C1 segment of cervical spinal cord (tissue), 14 donors: ENCODE data around the gene MTR.

ENCODE experiments used
- DNase-seq, 14 donors: peaks; one replicate each; lab custom pipeline; 2025; lab: John Stamatoyannopoulos, UW

MTR gene

DNA sequence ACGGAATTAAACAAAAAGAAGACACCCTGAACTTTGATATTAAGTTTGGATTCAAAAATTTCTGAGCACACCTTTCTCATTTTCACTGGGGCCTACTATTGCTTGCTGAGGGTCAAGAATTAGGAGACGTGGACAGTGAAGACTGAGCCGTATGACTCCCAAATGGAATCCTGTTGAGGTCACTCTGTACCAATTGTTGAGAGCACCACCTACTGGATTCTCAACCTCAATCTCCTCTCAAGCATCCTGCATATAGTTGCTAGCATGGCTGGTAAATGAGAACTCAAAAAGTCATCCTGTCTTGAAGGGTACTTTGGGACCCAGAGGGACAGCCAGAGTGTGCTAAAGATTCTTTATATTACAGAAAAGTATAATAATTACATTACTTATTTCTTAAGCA lies 20.2 kb upstream of the MTR start:
- no peak for DNase-seq

DNA sequence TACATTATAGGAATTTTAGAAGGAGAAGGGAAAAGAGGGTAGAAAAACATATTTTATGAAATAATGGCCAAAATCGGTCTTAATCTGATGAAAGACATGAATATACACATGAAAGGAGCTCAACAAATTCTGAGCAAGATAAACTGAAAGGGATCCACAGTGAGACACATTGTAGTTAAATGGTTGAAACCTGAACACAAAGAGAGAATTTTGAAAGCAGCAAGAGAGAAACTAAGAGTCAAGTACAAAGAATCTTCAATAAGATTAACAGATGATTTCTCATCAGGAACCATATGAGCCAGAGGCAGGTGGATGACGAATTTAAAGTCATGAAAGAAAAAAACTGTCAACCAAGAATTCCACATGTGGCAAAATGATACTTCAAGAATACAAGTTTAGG lies 15.8 kb upstream of the MTR start:
- no peak for DNase-seq

DNA sequence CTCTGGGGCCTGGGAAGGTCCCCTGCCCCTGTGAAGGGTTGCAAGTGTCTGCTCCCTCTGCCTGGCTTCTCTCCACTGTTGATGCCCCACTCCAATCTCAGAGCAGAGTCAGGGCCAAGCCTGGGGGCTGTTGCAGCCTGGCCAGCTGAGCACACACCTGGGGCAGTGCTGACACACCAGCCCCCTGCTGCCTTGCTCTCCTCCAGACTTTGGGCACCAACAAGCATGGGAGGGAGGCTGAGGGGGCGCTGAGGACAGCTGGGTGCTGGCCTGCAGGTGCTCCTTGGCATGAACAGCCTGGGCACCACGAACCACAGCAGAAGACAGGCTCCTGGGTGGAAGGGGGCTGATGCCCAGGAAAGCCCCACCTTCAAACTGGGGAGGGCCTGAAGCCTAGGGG lies 9.6 kb upstream of the MTR start:
- DNase-seq: no peak

DNA sequence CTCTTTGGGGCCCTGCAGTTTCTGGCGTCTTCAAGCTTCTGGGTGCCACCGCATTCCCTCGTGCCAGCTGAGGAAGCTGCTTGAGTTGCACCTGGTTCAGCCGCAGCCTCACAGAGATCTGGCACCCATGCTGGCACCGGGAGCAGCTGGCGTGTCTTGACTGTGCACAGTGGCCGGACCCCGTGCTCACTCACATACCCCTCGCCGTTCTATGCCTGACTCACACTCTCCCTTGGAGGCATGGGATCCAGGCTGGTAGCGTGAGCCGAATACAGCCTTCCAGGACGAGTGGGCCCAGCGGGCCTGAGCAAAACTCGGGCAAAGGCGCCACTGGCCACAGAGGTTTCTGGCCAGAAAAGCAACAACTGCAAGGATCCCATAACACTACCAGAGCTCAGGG lies 8.6 kb upstream of the MTR start:
- DNase-seq: no peak

DNA sequence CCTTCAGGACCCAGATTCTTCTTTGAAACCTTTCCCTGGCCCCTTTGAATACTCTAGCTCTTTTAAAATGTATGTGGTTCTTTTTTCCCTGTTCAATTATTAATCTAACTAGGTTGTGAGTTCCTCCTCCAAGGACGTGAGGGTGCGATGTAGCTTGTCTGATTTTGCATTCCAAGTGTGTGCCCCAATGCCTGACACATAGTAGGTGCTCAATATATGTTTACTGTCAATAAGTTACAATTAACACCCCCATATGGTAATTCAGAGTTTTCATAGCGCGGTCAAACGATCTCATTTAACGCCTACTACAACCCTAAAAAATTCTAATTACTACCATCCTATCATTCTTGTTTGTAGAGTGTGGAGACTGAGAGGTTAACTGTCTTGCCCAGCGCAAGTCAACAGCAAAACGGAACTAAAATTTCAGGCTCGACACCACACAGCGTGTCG lies 482 bp upstream of the MTR start:
- no peak for DNase-seq

DNA sequence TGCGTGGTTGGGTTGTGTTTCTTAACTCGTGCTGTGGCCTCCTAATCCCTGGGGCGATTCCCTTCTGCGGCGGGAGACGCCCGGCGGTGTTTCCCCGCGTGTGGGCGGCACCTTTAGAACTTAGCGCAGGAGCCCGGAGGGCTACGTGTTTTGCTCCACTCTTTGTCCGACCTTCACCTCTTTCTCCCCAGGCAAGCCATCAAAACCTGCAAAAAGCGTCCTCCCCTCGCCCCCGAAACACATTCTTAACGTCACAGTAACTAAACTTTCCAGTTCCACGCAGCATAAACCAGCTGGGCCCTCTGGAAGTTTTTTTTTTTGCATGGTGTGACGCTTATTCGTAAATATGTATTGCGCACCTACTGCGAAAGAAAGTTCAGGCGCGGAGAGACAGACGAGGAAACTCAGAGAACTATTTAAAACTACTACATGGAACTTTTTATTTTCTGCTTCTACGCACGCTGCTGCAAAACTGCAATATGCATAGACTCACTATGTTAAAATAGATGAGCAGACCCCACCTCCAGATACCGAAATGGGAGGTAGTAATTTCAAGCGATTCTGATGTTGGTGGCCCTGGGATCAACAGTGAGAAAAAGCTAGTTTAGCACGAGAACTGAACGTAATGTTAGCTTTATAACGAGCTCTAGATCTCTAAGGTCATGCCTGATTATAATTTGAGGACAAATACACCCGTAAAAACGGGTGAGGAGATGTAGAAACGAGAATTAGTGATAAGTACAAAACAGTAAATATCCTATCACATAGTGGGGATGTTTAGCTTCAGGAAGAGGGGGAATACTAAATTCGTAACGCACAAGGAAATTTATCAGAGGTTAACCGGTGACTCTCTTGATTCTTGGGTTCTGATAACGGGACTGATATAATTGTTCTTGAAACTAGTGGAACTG lies 920 bp downstream of the MTR start:
- DNase-seq: peak in 4 of 14 donors; percentile 16 to 50 (median 34)

DNA sequence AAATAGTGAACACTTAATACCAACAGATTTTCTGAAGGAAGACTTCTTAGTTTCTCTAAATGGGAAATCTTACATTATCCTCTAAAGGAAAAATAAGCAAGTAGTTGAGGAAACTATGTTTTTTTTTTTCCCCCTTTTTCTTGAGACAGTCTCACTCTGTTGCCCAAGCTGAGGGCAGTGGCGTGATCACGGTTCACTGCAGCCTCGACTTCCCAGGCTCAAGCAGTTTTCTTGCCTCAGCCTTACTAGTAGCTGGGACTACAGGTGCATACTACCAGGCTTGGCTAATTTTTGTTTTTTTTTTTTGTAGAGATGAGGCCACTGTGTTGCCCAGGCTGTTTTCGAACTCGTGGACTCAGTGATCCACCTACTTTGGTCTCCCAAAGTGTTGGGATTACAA lies 3.9 kb downstream of the MTR start:
- no peak for DNase-seq

DNA sequence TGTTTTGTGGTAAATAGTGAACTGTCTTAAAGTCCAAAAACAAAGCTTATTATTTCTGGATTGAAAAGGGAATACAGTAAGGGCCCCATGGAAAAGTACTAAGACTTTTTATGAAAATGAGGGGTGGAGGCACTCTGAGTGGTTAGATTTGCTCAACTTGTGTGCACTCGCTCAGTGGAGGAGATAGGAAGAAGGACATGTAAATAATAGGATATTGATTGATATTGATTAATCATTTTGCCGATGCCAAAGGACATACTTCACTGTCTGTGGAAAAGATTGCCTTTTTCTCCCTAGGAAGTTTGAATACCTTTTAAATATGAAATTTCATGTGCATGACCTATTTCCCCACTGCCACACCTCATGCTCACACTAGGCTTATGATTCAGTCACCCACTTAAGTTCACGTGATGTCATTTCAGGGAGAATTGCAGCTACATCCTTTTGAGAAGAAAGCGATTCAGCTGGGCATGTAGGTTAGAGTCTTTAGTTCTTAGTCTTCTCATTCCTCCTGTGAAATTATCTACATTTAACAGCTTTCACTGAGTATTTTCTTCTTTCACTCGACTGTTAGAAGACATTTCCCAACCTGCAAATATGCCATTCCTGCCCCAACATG lies 5.0 kb downstream of the MTR start:
- DNase-seq: no peak

DNA sequence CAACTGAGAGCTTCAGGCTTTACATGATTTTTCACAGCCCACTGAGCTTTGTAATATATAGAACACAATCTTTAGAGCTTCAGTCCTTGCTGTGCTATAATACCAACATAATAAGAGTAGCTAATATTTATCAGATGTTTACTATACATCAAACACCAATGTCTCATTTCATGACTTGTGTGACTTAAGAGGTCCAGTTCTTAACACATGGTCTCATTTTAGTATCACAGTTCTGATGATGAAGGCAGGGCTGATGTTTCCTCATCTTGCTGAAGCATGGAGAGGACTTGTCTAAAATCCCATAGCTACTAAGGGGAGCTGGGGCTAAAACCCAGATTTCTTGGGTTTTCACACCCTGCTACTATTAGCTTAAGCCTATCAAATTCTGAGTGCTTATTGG lies 5.5 kb downstream of the MTR start:
- no peak for DNase-seq

DNA sequence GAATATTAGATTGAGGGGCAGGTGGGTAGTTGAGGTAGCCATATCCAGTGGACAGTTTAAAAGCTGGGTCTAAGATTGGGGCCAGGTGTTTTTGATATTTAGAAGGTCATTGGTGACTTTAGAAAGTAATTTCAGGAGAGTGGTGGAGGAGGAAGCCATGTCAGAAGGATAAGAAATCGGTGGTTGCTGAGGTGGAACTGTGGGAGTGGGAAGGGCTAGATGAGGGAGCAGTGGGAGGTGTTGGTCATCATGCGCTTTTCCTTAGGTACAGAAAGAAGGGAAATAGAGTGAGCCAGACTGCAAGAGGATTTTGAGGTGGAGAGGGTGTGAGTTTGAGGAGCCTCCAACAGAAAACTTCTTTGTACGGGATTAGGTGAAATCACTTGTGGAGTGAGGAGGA lies 7.2 kb downstream of the MTR start:
- no peak for DNase-seq

DNA sequence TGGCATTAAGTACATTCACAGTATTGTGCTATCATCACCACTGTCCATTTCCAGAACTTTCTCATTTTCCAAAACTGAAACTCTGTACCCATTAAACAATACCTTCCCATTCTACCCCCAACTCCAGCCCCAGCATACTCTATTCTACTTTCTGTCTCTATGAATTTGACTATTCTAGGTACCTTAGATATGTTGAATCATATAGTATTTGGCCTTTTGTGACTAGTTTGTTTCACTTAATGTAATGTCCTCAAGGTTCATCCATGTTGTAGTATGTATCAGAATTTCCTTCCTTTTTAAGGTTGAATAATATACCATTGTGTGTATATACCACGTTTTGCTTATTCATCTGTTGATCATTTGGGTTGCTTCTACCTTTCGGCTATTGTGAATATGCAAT lies 11.5 kb downstream of the MTR start:
- DNase-seq: no peak

DNA sequence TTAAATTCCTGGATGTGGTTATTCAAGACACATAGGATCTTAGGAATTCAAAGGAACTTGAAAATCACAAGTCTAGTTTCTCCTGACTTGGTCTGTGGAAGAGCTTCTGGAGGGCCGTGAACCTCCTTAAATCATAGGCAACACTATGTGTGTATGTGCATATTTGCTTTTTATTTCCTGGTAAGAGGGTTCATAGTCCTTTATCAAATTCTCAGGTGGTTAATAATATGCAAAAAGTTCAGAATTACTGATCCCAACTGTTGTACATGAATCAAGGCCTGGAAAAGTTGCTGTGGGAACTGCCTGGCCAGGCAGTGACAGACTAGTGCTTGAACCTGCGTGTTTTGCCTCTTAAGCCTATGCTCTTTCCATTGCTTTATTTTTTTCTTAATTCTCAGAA lies 12.9 kb downstream of the MTR start:
- no peak for DNase-seq

DNA sequence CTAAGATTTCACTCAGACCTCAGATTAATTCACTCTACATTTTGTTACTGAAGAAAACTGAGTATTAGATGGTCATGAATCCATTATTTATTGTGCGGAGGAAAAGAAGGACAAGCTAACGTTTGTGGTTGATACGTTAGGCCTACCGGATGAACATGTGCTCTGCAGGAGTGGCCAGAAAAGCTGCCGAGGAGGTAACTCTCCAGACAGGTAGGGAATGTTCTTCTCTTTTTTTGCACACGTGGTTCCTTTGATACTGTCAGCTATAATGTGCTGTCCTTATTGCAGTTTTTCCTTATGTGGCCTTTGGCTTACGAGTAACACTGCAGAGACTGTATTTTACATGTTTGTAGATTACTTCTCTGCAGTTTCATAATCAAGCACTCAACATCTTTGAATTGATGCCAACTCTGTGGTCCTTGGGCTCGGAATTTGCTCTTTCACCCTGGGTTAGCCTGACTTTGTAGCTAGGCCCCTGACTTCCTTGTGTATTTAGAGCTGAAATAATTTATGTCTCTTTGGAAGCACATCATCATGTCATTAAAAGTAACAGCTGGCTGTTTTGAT lies 13.6 kb downstream of the MTR start:
- DNase-seq: no peak

DNA sequence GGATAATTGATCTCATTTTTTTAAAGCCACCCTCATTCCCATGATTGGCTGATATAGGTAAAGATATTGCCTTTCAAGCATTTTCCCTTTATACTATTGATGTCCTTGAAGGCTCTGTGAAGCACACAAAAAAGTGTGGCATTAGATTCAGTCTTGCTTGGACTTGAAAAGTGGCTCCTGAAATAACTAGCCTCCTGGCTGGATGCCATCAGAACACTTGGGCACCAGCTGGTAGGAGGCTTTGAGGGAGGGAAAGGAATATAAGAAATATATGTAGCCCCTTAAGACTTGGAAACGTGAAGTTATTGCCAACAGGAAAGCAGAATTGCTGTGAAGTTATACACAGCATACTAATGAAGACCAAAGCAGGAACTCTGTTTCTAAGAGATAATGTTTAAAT lies 14.1 kb downstream of the MTR start:
- DNase-seq: no peak

DNA sequence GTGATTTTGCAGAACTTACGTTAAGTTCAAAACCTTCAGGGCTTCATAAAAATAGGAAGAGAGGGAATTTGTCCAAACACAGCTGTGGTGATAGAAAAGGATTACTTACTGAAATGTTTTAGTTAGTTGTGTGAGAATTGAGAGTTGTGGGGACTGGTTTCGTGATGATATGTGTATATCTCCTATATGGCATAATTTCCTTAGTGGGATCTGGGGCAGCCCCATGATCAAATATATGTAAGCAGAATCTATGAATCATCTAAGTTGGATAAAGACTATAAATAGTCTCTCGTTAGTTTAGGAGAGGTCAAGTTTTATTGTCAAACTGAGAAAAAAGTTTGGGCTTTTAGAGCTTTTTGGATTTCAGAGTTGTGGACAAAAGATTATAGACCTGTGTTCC lies 14.9 kb downstream of the MTR start:
- no peak for DNase-seq

DNA sequence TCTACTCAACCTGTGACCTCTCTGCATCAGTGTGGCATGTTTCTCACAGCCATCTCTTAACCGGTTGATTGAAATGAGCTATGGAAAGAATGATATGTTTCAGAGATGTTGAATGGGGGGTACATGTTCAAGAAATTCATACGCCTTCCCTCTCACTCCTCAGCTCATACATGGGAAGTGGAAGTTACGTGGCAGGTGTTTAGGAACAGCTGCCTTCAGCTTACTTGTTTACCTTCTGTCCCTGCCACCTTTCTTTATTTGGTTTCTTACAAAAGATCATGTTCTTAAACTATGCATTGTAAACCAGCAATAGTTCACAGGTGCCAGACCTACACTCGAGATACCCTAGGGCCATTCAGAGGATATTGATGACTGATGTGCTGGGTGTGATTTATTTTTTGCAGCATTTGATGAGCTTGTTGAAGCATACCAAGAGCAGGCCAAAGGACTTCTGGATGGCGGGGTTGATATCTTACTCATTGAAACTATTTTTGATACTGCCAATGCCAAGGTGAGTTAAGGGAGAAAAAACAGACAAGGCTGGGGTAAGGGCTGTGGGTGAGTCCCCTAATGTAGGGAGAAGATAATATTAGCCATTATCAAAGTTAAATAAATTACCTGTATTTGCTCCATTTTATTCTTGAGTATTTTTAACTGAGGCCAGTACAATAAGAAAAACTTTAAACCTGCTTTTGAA lies 17.4 kb downstream of the MTR start:
- DNase-seq: no peak

DNA sequence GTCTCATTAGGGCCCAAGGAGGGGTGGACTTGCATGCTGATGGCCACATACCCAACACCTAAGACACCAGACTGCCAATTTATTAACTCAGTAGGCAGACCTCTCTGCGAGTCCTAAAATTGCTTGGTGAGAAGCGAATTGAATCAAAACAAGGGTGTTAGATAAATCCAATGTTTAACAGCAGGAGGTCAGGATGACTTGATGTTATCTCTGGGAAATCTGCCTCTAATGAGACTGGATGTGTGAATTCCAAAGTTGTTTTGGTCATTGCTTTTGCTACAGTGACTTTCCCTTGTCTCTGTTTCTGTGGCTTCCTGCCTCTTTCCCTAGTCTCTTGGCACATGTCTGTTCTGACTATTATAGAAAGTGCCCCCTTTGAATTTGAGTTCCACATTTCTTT lies 20.8 kb downstream of the MTR start:
- DNase-seq: no peak

DNA sequence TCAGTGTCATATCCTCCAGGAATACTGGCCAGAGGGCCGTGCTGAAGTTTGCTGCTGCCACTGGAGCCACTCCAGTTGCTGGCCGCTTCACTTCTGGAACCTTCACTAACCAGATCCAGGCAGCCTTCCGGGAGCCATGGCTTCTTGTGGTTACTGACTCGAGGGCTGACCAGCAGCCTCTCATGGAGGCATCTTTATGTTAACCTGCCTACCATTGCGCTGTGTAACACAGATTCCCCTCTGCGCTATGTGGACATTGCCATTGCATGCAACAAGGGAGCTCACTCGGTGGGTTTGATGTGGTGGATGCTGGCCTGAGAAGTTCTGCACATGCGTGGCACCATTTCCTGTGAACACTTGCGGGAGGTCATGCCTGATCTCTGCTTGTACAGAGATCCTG lies 24.8 kb downstream of the MTR start:
- no peak for DNase-seq

DNA sequence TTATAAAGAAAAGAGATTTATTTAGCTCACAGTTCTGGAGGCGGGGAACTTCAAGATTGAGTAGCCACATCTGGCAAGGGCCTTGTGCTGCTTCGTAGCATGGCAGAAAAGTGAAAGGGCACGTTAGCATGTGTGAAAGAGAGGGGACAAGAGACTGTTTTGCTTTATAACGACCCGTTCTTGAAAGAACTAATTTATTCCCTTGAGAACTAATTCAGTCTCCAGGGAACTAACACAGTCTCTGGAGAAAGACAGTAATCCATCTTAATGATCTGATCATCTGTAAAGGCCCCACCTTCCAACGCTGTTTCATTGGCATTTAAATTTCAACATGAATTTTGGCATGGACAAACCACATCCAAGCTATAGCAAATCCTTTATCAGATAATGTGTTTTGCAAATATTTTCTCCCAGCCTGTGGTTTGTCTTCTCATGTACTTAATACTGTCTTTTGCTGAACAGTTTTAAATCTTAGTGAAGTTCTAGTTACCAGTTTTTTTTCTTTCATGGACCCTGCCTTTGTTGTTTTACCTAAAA lies 26.1 kb downstream of the MTR start:
- DNase-seq: no peak

DNA sequence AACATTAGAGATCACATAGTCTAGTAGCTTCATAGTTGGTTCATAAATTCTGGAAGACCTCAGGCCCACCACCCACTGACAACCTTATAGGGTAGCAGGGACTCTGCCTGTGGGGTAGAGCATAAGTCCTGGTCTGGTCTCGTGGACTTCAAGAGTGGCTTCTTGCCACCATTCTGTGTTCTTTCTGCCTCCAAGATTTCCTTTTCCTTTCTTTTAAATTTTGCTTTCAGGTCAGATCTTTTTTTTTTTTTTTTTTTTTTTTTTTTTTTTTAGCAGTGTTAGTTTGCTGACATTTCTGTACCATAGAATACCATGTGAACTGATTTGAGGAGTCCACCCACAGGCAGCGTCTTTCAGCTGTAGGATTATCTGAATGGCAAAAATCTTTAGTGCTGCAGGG lies 28.5 kb downstream of the MTR start:
- no peak for DNase-seq

DNA sequence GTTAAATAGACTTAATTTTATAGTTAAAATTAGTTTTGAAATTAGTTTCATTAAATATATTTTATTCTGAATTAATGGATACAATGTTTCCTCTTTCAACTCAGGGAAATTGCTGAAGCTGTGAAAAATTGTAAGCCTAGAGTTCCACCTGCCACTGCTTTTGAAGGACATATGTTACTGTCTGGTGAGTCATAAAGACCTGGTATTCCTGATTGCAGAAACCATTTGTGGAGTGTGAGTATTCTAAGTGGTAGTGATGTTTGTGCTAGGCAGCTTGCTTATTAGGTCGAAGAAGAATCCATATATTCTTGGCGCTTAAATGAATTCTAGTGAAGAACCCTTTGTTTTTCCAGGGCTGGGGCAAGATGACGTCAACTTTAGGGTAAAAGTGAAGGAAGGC lies 34.0 kb downstream of the MTR start:
- no peak for DNase-seq

DNA sequence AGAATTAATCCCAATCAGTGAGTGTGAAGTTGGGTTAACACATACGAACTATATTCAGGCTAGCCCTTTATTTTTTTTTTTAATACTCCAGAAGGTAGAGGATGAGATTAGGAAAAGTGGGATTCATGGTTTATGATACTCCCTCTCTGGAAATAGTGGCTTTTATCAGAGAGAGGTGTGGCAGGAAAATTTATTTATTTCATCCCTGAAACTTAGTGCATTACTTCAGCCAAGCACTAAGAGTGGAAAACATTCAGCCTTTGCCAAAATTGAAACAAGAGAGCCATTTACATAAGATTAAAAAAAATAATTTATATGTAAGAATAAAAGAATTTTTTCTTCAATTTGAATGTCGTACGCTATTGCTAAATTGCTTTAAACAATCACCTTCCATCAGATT lies 35.0 kb downstream of the MTR start:
- no peak for DNase-seq
